Glutamatergic neuron (in vitro differentiated cells): ENCODE results near the gene SUCLG1. TPM values are rescaled to one million over a fixed set of nuclear protein-coding genes. Genes with fewer than 3 reads are reported as not detected.
A peak's percentile ranks its signal among the peaks of the same experiment; 100 is the strongest.

ENCODE experiments used
- DNase-seq: peaks from one replicate; pipeline ENCODE4 v3.0.0; 2022
- H3K27ac Mint-ChIP-seq: one replicate; pipeline ENCODE4 v1.8.0; 2020; ENCODE audit warnings: mild to moderate bottlenecking, mixed read lengths, inconsistent platforms; ENCODE audit not compliant: unreplicated experiment
- H3K27me3 Mint-ChIP-seq: one replicate; pipeline ENCODE4 v1.8.0; 2020; ENCODE audit warnings: mild to moderate bottlenecking, moderate library complexity, mixed read lengths, inconsistent platforms; ENCODE audit not compliant: unreplicated experiment
- H3K36me3 Mint-ChIP-seq: one replicate; pipeline ENCODE4 v1.8.0; 2020; ENCODE audit warnings: mild to moderate bottlenecking, mixed read lengths, inconsistent platforms; ENCODE audit not compliant: unreplicated experiment
- H3K4me1 Mint-ChIP-seq: one replicate; pipeline ENCODE4 v1.8.0; 2020; ENCODE audit warnings: mild to moderate bottlenecking, low read depth, mixed read lengths, inconsistent platforms; ENCODE audit not compliant: unreplicated experiment
- H3K4me3 Mint-ChIP-seq: one replicate; pipeline ENCODE4 v1.8.0; 2020; ENCODE audit warnings: mild to moderate bottlenecking, mixed read lengths, inconsistent platforms; ENCODE audit not compliant: unreplicated experiment
- H3K9me3 Mint-ChIP-seq: one replicate; pipeline ENCODE4 v1.8.0; 2020; ENCODE audit warnings: mild to moderate bottlenecking, moderate library complexity, mixed read lengths, inconsistent platforms; ENCODE audit not compliant: unreplicated experiment
- CTCF ChIP-seq: fragments of 200-600 bp; sonication (generic); IDR thresholded peaks from one replicate; pipeline ENCODE4 v1.5.0; 2021; ENCODE audit not compliant: partially characterized antibody, unreplicated experiment
- total RNA-seq: library from RNA; stranded (reverse); fragmentation: NEBNext Ultra II Directional; extraction: Animal tissue kit (Norgen Biotek cat#: 25700); gene quantifications from one replicate; pipeline ENCODE4 v1.2.1, GENCODE V29; 2021; ENCODE audit not compliant: unreplicated experiment

The SUCLG1 gene
- total RNA-seq, 1 donor from 2014 or later: 68.5 TPM

- Mint-ChIP-seq H3K27me3 (no peaks in the 10 kb centered on the region), H3K4me1 (peaks cover 14% of the 10 kb centered on the region), H3K27ac (no peak overlapping the region), H3K9me3 (no peaks in the 10 kb centered on the region), H3K36me3 (peaks cover 7% of the 10 kb centered on the region), H3K4me3 (no peak overlapping the region)
- TF ChIP-seq CTCF: no peak
- DNase-seq: peak; percentile 15
Observed at GRCh38 chr2:84450288-84451227, 8.5 kb downstream of the SUCLG1 start.

GRCh38 chr2:84449711-84450110, 9.4 kb downstream of the SUCLG1 start:
- Mint-ChIP-seq H3K27ac (no peak overlapping the region), H3K27me3 (no peaks in the 10 kb centered on the region), H3K4me3 (no peak overlapping the region), H3K4me1 (peaks cover 14% of the 10 kb centered on the region), H3K36me3 (peaks cover 11% of the 10 kb centered on the region), H3K9me3 (no peaks in the 10 kb centered on the region)
- DNase-seq: no peak
- no peak for TF ChIP-seq CTCF

- H3K4me3 Mint-ChIP-seq: no peak overlapping the region
- H3K4me1 Mint-ChIP-seq: peaks cover 14% of the 10 kb centered on the region
- no peak for DNase-seq
- no peak overlapping the region for H3K27ac Mint-ChIP-seq
- peaks cover 11% of the 10 kb centered on the region for H3K36me3 Mint-ChIP-seq
- no peaks in the 10 kb centered on the region for H3K9me3 Mint-ChIP-seq
- TF ChIP-seq CTCF: no peak
- H3K27me3 Mint-ChIP-seq: no peaks in the 10 kb centered on the region
Observed at GRCh38 chr2:84449055-84449454, 10.0 kb downstream of the SUCLG1 start.

- peaks cover 17% of the 10 kb centered on the region for H3K36me3 Mint-ChIP-seq
- no peaks in the 10 kb centered on the region for H3K4me1 Mint-ChIP-seq
- H3K9me3 Mint-ChIP-seq: no peaks in the 10 kb centered on the region
- no peak for DNase-seq
- H3K4me3 Mint-ChIP-seq: no peak overlapping the region
- TF ChIP-seq CTCF: no peak
- no peaks in the 10 kb centered on the region for H3K27me3 Mint-ChIP-seq
- no peak overlapping the region for H3K27ac Mint-ChIP-seq
Observed at GRCh38 chr2:84443477-84443876, 15.6 kb downstream of the SUCLG1 start.

GRCh38 chr2:84442888-84443287, 16.2 kb downstream of the SUCLG1 start:
- peaks cover 17% of the 10 kb centered on the region for H3K36me3 Mint-ChIP-seq
- no peak overlapping the region for H3K27ac Mint-ChIP-seq
- no peak for DNase-seq
- no peak overlapping the region for H3K4me3 Mint-ChIP-seq
- no peaks in the 10 kb centered on the region for H3K27me3 Mint-ChIP-seq
- no peaks in the 10 kb centered on the region for H3K4me1 Mint-ChIP-seq
- no peaks in the 10 kb centered on the region for H3K9me3 Mint-ChIP-seq
- TF ChIP-seq CTCF: no peak
